Cardiac fibroblast (primary cell): ENCODE data around the gene MARCHF3.
"Not testable (repeated sequence)": the region's sequence is repeated elsewhere in the genome, so short reads cannot be mapped to it uniquely, and the experiment has no call there.

Source experiments
- DNase-seq, 2 donors: peaks; one replicate each; pipeline versions ENCODE4 v3.0.0 to v3.0.0-alpha.2; 2010; ENCODE audit warnings: low read depth in 2 of 2
- H3K4me3 ChIP-seq, 2 donors: replicated peaks in 1 of 2; 1 replicate in 1 of 2; 2 replicates in 1 of 2; pipeline ENCODE4 v1.5.1; 2011; ENCODE audit warnings: low read depth in 2 of 2, low read length in 2 of 2, mild to moderate bottlenecking in 2 of 2, moderate library complexity in 1 of 2
- TF ChIP-seq, protein P1 (sequence below): IDR thresholded peaks from one replicate; pipeline ENCODE4 v1.5.1; 2011; ENCODE audit warnings: low read depth, mild to moderate bottlenecking, low read length, inconsistent platforms

The MARCHF3 gene

DNA sequence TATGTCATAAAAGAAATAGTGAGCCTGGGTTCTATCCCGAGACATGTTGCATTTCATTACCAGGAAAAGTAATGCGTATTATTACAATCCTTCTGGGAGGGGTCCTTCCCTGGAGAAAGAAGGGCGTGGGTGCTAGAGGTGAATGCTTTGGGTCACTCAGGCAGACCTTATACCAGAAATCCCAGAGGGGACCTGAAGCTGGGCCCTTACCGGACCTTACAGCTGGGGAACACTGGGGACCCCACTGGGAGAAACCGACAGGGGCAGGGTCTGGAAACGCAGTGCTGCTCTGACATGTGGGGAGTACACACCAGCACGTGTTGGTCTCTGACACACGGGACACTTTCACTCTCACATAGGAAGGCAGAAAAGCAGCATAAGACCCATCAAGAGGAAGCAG is 182.1 kb downstream of the MARCHF3 start:
- TF ChIP-seq, protein P1, sequence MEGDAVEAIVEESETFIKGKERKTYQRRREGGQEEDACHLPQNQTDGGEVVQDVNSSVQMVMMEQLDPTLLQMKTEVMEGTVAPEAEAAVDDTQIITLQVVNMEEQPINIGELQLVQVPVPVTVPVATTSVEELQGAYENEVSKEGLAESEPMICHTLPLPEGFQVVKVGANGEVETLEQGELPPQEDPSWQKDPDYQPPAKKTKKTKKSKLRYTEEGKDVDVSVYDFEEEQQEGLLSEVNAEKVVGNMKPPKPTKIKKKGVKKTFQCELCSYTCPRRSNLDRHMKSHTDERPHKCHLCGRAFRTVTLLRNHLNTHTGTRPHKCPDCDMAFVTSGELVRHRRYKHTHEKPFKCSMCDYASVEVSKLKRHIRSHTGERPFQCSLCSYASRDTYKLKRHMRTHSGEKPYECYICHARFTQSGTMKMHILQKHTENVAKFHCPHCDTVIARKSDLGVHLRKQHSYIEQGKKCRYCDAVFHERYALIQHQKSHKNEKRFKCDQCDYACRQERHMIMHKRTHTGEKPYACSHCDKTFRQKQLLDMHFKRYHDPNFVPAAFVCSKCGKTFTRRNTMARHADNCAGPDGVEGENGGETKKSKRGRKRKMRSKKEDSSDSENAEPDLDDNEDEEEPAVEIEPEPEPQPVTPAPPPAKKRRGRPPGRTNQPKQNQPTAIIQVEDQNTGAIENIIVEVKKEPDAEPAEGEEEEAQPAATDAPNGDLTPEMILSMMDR = no peak
- DNase-seq = no peak
- H3K4me3 ChIP-seq = no peak overlapping the region

DNA sequence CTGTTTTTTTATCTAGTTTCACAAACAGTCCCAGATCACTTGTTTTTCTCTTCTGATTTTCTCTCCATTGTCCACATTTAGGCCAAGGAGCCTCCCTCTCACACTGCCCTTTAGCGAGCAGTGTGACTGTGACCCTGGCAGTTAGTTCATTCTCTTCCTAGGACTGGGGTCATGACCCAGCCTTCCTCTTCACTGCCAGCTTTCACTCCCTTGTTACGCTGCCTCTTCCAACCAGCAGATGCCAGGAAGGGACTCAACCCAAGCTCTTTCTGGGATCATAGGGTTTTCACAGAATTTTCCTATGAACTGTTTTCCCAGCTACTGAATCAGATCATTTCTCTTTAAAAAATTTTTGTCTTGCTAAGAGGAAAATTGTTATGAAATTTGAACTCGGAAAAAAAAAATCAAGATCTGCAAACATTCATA is 182.5 kb downstream of the MARCHF3 start:
- H3K4me3 ChIP-seq = no peak overlapping the region
- DNase-seq = peak in 1 of 2 donors; percentile 50
- TF ChIP-seq, protein P1 = no peak

DNA sequence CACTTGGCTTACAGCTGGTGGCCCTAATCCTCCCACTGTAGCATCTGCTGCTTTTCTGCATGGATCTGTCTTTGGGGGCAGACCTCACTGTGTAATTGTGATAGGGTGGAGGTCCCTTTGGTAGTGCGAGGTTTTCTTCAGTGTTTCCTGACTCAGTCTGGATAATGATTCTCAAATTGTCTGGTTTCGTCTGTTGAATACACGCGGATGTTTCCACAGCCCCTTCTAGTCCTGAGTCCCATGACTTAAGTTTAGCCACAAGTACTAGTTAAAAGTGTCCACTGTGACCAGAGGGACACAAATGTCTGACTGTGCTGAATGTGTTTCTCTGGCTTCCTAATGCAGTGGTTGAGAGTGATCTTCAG is 182.9 kb downstream of the MARCHF3 start:
- no peak overlapping the region for H3K4me3 ChIP-seq
- TF ChIP-seq, protein P1 = no peak
- peak in 1 of 2 donors; percentile 7 for DNase-seq

DNA sequence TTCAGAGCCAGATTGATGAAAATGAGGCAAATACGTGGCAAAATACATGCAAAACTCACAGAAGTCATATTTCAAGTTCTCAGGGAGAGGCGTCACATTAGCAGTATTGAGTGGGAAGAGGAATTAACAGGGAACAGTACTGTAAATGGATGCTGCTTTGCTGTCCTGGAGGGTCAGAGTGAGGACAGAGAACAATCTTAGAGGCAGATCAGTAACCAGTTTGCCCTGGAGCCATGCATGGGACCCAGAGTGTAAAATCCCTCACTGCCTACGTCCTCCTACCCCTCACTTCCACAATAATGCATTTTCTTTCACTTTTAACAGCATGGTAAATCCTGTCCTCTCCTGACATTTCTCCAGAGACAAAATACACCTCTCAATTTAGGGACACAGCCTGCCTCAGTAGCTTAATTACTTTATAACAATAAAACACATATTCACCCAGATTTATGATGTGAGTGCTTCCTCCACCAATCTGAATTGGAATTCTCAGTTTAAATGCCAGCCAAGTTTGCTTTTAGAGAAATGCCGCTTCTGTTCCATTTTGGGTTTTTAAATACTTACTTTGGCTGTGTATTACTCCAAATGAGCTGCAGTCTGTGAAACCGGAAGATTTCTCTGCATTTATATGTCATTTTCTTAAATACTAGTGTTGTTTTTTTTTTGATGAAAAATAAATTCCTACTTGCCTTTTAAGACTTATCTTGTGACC is 183.5 kb downstream of the MARCHF3 start:
- TF ChIP-seq, protein P1 = no peak
- no peak overlapping the region for H3K4me3 ChIP-seq
- no peak for DNase-seq

DNA sequence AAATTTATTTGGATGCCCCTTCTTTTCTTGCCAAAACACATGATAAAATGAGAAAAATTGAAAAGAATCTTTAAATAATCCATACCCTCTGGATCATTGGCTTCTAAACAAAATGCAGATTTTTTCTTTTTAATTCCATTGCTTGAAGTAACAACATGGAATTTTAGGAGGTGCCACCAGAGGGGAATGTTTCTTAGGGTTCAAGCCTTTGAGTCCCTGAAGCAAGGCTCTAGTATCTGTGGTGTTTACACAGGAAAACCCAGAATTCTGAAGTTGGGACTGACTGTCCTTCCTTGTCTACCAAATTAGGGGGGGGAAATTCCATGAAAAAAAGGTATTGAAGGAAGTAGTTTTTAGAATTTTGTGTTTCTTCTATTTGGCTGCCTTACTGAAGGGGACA is 184.0 kb downstream of the MARCHF3 start:
- DNase-seq = peak; percentile 64 to 73
- H3K4me3 ChIP-seq = no peak overlapping the region
- TF ChIP-seq, protein P1 = peak; percentile 20

DNA sequence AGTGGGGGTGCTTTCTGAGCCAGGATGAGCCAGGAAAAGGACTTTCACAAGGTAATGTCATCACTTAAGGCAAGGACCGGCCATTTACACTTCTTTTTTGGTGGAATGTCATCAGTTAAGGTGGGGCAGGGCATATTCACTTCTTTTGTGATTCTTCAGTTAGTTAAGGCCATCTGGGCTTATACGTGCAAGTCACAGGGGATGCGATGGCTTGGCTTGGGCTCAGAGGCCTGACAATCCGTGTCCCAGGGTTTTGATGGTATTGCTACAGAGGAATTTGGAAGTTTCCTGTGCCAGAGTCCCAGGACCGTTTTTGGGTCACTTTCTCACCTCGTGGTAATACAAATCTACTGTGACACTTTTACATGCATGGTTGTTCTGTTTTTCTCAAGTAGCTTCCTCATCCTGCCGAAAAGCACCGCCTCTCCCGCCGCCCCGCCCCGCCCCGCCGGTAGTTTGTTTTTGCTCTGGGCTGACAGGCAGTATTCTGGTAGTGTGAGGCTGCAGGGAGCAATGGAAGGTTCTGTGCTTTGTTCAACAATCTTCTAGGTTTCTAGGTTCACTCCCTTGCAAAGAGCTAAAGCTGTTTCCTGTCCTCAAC is 184.8 kb downstream of the MARCHF3 start:
- DNase-seq = peak; percentile 27 to 37

DNA sequence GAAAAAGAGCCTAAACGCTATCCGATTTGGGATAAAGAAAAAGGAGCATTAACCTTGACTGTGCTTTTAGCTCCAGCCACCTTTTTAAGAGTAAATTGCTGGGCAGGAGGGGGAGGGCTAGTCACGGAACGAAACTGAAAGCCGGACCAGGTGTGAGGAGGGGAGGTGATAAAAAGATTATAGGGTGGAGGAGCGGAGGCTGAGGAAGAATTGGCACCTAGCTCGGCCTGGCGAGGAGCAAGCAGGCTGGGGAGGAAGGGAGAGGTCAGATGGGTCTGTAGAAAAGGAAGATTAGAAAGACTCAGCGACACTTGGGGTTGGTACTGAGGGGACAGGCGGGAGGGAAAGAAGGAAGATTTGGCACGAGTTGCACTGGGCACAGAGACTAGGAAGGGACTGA is 187.0 kb downstream of the MARCHF3 start:
- DNase-seq, H3K4me3 ChIP-seq: not testable (repeated sequence)

More for the DNA sequence above, 184.8 kb downstream of the MARCHF3 start:
- not testable (repeated sequence) for H3K4me3 ChIP-seq

DNA sequence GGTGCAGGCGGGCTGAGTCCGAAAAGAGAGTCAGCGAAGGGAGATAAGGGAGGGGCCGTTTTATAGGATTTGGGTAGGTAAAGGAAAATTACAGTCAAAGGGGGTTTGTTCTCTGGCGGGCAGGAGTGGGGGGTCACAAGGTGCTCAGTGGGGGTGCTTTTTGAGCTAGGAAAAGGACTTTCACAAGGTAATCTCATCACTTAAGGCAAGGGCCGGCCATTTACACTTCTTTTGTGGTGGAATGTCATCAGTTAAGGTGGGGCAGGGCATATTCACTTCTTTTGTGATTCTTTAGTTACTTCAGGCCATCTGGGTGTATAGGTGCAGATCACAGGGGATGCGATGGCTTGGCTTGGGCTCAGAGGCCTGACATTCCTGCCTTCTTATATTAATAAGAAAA is 191.0 kb downstream of the MARCHF3 start:
- not testable (repeated sequence) for H3K4me3 ChIP-seq, DNase-seq
